ENCODE measurements around the gene CASP1.
"Not testable (repeated sequence)": the region's sequence is repeated elsewhere in the genome, so short reads cannot be mapped to it uniquely, and the experiment has no call there.

Gene CASP1

GRCh38 chr11:105045676-105046296 lies 10.8 kb upstream of the CASP1 start:
- DNase-seq (ENCODE audit: low read depth in 2 of 2), result no peak

GRCh38 chr11:105044557-105045524 lies 9.9 kb upstream of the CASP1 start, which contains the start of gene CARD16:
Gene CARD16 (minus strand): TSS chr11:105045335. CDS start chr11:105045297, 38 bp downstream.
- DNase-seq (ENCODE audit: low read depth in 2 of 2), result peak in 1 of 2 donors; percentile 13

GRCh38 chr11:105042178-105042577 lies 7.2 kb upstream of the CASP1 start:
- no peak for DNase-seq (ENCODE audit: low read depth in 2 of 2)

- DNase-seq (ENCODE audit: low read depth in 2 of 2), result no peak
Measured at GRCh38 chr11:105040703-105041102, 5.8 kb upstream of the CASP1 start.

GRCh38 chr11:105034388-105034787 lies 556 bp downstream of the CASP1 start:
- not testable (repeated sequence) for DNase-seq (ENCODE audit: low read depth in 2 of 2)

- DNase-seq (ENCODE audit: low read depth in 2 of 2), result no peak
Measured at GRCh38 chr11:105033781-105034180, 1.2 kb downstream of the CASP1 start.

- no peak for DNase-seq (ENCODE audit: low read depth in 2 of 2)
Measured at GRCh38 chr11:105033343-105033742, 1.6 kb downstream of the CASP1 start.

- DNase-seq (ENCODE audit: low read depth in 2 of 2), result no peak
Measured at GRCh38 chr11:105032495-105032894, 2.4 kb downstream of the CASP1 start.

GRCh38 chr11:105027678-105028077 lies 7.3 kb downstream of the CASP1 start:
- DNase-seq (ENCODE audit: low read depth in 2 of 2), result no peak

- no peak for DNase-seq (ENCODE audit: low read depth in 2 of 2)
Measured at GRCh38 chr11:105024394-105024793, 10.6 kb downstream of the CASP1 start.

GRCh38 chr11:105023003-105023402 lies 11.9 kb downstream of the CASP1 start, which contains the start of gene CASP5:
Gene CASP5 (minus strand): TSS chr11:105023168. CDS start chr11:105023136, 32 bp downstream.
- DNase-seq (ENCODE audit: low read depth in 2 of 2), result no peak

GRCh38 chr11:105022527-105022926 lies 12.4 kb downstream of the CASP1 start:
- no peak for DNase-seq (ENCODE audit: low read depth in 2 of 2)

GRCh38 chr11:105007463-105007862 lies 27.5 kb downstream of the CASP1 start:
- no peak for DNase-seq (ENCODE audit: low read depth in 2 of 2)

GRCh38 chr11:105005451-105005845 lies 29.5 kb downstream of the CASP1 start:
- DNase-seq (ENCODE audit: low read depth in 2 of 2), result no peak

- DNase-seq (ENCODE audit: low read depth in 2 of 2), result no peak
Measured at GRCh38 chr11:105004021-105004420, 30.9 kb downstream of the CASP1 start.

GRCh38 chr11:105003151-105003550 lies 31.8 kb downstream of the CASP1 start:
- no peak for DNase-seq (ENCODE audit: low read depth in 2 of 2)

GRCh38 chr11:105000797-105001196 lies 34.1 kb downstream of the CASP1 start:
- peak; percentile 17 to 22 for DNase-seq (ENCODE audit: low read depth in 2 of 2)

- no peak for DNase-seq (ENCODE audit: low read depth in 2 of 2)
Measured at GRCh38 chr11:105000167-105000566, 34.8 kb downstream of the CASP1 start.

- no peak for DNase-seq (ENCODE audit: low read depth in 2 of 2)
Measured at GRCh38 chr11:104999721-105000120, 35.2 kb downstream of the CASP1 start.

- DNase-seq (ENCODE audit: low read depth in 2 of 2), result no peak
Measured at GRCh38 chr11:104997288-104997687, 37.7 kb downstream of the CASP1 start.

- no peak for DNase-seq (ENCODE audit: low read depth in 2 of 2)
Measured at GRCh38 chr11:104995001-104995408, 39.9 kb downstream of the CASP1 start.

GRCh38 chr11:104992781-104993180 lies 42.2 kb downstream of the CASP1 start:
- no peak for DNase-seq (ENCODE audit: low read depth in 2 of 2)

GRCh38 chr11:104991994-104992393 lies 43.0 kb downstream of the CASP1 start:
- no peak for DNase-seq (ENCODE audit: low read depth in 2 of 2)
